NCI-H2081 treated with DMSO at 0.1 percent for 48 hours (cell line): ENCODE measurements around the gene CLEC12A.
"Not testable (repeated sequence)": the region's sequence is repeated elsewhere in the genome, so short reads cannot be mapped to it uniquely, and the experiment has no call there.

Experiments used
- DNase-seq: peaks from one replicate; lab custom pipeline; 2025; lab: John Stamatoyannopoulos, UW

Gene CLEC12A

DNA sequence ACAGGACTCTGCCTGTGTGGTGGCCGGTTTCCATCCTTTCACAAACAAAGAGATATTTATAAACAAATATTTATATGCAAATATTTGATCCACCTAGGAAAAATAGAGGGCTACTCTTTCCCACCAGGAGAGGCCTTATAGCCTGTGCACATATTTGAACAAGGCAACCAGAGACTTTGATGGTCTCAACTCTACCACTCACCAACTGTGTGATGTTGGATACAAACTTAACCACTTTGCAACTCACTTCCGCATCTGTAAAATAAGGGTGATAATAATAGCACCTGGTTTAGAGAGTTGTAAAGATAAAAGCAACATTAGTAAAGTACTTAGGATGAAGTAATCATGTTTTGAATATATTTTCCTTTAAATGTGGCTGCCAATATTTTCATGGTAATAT, 1.5 kb upstream of the CLEC12A start:
- no peak for DNase-seq

DNA sequence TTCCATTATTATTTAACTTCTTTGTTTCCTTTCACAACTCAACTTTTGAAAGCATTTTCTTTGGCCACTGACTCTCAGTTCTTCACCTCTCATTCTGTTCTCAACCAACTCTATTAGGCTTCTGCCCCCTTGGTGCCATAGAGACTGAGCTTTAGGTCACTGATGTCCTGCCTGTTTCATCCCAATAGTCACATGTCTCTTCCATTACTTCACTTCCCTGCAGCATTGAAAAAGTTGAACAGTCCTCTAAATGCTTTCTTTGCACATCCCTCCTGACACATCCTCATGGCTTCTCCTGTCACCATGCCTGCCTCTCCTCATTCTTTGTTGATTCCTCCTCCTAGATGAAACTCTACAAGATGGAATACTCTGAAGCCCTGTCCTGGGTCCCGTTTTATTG, 2.7 kb downstream of the CLEC12A start:
- no peak for DNase-seq

GRCh38 chr12:9974731-9975130, 3.5 kb downstream of the CLEC12A start:
- DNase-seq = not testable (repeated sequence)

DNA sequence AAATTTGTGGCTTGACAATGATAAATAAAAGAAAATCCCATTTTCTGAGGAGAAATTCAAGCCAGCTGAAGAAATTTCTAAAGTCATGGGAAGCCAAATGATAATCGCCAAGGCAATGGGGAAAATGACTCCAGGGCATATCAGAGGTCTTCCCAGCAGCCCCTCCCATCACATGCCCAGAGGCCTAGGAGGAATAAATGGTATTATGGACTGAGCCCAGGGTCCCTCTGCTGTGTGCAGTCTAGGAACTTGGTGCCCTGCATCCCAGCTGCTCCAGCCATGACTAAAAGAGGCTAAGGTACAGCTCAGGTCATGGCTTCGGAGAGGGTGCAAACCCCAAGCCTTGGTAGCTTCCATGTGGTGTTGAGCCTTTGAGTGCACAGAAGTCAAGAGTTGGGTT, 4.4 kb downstream of the CLEC12A start:
- DNase-seq = no peak

DNA sequence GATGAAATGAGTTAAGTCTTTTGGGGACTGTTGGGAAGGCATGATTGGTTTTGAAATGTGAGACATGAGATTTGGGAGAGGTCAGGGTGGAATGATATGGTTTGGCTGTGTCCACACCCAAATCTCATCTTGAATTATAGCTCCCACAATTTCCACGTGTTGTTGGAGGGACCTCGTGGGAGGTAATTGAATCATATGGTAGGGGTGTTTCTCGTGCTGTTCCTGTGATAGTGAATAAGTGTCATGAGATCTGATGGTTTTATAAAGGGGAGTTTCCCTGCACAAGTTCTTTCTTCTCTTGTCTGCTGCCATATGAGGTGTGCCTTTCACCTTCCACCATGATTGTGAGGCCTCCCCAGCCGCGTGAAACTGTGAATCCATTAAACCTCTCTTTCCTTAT, 5.4 kb downstream of the CLEC12A start:
- DNase-seq = not testable (repeated sequence)

DNA sequence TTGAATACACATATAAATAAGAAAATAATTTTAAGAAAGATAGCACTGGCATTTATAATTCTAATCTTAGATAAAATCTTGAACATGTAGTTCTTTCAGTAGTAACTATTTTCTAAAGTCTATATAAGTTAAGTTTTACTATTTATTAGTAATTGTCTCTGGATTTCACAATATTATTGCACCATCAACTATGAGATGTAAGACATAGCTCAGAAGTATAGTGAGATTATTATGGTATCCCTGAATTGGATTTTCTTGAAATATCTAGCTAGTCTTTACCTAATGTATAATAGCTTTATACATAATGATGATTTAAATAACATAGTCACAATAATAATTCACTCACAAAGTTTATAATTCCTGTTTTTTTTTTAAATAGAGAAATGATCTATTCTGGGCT, 6.7 kb downstream of the CLEC12A start:
- no peak for DNase-seq

DNA sequence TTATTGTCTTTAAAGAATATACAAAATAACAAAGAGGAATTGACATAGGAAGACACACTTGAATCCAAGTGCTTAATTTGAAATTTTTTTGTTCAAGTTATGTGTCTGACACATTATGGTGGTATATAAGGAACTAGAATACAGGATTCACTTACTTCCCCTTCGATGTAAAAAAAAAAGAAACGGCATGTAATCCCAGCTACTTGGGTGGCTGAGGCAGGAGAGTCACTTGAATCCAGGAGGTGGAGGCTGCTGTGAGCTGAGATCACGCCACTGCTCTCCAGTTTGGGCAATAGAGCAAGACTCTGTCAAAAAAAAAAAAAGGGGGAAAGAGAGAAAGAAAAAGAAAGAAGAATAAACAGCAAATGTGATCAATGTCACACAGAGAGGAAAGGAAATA, 8.9 kb downstream of the CLEC12A start:
- no peak for DNase-seq

DNA sequence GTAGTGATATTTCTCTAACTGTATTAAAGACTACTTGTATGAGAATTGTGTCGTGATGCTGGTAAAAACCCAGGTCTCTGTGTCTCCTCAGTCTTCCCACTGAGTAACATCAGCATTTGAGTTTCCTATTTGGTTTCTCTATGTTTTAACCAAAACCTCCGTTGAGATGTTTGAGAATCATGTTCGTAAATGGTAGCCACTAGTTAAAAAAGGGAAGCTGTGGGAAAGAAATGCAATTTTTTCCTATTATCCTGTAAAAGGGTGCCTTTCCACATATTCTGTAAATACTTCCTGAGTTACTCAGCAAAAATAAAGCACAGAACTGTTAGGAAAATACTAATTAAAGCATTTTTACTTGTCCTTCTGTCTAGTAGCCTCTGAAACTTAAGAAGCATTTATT, 20.7 kb downstream of the CLEC12A start:
- no peak for DNase-seq

DNA sequence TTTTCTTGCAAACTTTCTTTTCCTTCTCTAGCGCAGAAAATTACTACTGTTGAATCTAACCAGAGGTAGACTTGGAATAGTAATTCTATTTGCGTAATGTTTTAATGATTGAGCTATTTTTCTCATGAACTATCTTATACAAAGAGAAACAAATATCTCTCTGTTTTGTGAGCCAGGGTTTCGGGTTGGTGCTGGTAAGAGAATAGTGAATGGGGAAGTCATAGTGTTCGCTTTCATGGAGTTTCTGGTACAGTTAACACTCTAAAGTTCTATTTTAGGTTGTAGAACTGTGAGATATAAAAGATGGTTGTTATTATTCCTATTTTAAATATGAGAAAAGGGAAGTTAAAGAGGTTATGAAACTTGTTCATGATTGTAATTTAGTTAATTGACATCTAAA, 21.1 kb downstream of the CLEC12A start:
- DNase-seq = no peak

DNA sequence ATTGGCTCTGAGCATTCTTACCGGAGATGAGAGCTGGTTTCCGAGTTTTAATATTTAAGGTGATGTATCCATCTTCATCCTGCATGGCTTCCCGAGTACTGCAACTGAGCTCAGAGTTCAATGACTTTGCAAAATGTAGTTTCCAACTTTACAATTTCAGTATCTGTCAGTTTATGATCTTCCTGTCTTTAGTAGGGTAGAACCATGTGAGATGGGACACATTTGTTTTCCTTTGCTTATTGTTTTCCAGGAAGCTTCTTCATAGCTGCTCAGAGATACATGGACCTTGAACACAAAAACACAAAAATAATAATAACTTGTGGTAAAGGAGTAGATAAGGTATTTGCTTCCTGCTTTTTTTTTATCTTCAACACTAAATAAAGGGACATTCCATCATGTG, 27.8 kb downstream of the CLEC12A start, which contains the start of gene CLEC1B:
Gene CLEC1B, minus strand, starts transcription at position 106 of the 400 bp plus-strand sequence. Its CDS starts 21 bp downstream, at position 85.
- DNase-seq = no peak

DNA sequence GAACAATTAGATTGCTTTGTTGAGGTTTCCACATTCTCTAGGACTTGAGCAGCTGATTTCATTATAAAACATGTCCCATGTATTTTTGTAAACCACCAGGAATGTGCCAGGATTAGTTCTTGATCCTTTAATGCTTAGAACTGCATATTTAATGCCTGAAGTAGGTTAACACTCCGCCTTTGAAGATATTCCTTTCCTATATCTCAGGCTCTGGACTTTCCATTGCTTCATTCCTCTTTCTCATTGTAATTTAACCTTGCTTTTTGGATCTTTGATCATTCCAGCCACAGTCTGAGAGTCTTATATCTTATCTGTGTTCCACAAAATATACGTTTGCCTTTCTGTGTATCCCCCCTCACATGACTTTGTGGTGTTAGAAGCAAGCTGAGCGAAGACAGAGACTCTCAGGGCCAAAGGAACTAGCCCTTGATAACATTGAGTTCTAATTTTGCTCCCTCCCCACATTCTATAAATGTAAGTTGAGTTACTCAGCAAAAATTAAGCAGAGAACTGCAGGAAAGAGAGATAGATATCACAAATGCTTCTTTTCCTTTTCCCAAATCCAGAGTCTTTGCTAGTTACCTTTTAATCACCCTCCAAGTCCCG, 30.1 kb downstream of the CLEC12A start:
- no peak for DNase-seq

DNA sequence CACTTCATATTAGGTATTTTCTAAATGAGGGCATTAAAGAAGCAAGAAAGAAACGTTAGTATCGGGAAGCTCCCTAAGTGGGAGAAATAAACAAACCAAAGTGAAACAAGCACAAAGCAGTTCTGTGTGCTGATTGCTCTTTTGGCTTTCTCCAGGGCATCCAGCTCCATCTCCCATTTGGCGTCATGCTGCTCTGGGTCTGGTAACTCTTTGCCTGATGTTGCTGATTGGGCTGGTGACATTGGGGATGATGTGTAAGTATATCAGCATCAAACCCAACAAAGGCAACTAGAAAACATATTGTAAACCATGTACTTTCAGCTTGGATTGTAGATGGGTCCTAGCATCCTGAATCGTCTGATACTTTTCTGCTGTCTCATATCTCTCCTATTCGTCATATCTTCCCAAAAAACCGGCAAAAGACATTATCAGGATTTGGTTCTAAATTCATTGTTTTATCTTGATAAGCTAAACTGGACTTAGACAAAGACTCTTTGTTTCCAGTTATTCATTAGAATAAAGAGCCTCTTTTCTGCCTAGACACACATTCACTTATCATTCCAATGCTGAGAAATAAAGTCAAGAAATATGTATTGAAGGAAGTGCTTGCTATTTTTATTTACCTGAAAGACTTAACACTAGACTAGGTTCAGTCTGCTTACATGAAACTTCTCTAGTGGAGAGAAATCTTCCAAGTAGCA, 41.6 kb downstream of the CLEC12A start:
- DNase-seq = no peak

DNA sequence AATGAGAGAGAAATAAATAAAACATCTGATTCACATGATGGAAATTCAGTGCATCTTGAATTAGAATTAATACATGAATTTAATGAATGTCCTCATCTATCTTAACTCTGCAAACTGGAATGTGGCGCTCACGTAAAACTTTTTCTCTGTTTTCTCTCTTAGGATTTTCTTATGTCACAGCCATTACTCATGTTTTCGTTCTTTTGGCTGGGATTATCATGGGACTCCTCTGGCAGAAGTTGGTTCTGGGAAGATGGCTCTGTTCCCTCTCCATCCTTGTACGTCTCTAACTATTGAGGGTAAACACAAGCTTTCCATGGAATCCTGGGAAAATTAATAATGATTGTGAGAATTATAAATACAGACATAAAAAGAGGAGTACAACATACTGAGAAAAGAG, 44.2 kb downstream of the CLEC12A start:
- no peak for DNase-seq

DNA sequence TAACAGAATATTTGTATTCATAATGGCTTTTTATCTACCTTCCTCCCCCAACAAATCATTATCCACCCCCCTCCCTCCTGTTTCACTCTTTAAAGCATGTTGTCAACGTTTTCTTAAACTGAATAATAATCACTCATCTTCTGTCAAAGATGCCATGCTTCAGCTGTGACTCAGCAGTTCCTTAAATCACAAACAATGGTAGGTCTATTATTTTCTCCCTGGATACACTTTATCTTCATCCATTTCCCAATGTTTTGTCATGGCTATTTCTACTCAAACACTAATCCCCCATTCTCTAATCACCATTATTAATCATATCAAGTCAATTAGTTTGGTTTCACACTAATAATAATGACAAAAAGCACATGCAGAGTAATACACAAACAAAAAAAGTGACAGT, 45.7 kb downstream of the CLEC12A start:
- no peak for DNase-seq

DNA sequence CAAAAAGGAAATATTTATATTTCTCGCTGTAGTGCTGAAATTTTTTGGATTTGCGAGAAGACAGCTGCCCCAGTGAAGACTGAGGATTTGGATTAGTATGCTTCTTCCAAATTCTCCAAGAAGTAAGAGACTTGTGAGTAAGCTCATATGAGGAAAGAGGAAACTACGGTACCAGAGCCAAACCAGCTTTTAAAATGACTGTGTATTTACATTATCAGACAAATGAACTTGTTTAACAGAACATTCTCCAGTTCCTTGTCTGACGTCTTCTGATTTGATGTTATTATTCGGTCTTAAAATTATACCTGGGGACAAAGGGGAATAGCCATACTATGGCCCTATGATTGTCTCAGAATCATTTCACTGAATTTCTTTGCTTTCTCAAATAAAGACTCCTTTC, 47.2 kb downstream of the CLEC12A start:
- no peak for DNase-seq

DNA sequence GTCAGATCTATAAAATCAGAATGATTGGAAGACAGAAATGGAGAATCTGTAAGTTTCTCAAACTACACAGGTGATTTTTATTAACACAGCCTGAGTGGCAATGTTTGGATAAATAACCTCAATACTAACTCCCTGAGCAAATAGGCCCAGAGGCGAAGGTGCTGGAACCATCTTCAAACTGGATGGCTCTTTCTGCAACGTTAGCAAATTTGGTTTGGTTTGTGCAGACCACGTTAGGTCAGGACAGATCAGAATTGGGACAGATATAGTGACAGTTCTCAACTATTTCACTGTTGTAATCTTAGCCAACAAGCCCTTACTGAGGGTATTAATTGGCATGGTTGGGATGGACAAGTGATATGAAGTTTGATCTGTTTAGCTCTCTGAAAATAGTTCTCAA, 50.1 kb downstream of the CLEC12A start:
- DNase-seq = no peak

- no peak for DNase-seq
Measured at GRCh38 chr12:10025236-10025635, 54.0 kb downstream of the CLEC12A start.

DNA sequence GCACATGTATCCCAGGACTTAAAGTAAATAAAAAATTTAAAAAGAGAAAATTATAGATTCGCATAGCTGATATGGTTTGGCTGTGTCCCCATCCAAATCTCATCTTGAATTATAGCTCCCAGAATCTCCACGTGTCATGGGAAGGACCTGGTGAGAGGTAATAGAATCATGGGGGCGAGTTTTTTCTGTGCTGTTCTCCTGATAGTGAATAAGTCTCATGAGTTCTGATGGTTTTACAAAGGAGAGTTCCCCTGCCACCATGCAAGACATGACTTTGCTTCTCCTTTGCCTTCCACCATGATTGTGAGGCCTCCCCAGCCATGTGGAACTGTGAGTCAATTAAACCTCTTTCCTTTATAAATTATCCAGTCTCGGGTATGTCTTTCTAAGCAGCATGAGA, 55.5 kb downstream of the CLEC12A start:
- not testable (repeated sequence) for DNase-seq

- DNase-seq = no peak
Measured at GRCh38 chr12:10027311-10027710, 56.1 kb downstream of the CLEC12A start.

DNA sequence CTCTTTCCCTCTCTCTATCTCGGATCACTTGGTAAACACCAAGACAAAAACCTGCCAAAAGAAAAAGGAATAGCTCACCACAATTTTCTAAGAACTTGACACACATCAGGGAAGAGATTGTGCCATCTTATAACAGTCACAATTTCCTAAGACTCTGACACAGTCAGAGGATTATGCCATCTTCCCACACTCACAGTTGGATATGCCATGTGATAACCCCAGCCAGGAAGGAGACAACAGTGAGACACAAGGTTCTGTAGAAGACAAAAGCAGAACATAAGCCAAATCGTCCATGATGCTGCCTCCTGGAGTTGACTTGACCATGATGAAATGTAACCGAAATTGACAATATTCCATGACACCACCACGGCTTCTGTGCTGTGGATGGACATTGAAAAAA, 56.5 kb downstream of the CLEC12A start:
- DNase-seq = no peak

DNA sequence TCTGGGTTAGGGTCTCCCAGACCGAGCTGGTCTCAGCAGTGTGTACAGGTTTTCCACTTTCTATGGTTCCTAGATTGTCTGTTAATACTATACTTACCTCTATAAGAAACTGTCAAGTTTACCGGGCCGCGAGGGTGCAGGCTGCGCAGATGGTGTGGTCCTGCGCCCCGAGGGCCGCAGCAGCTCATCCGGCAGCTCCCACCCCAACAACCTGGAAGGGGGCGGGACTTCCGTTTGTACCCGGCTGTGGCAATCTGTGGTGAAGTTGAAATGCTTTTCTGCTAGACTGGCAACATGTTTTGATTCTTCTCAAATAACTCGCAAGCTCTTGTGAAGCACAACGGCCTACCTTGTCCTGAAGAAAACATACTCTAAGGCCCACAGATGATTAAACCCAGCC, 59.2 kb downstream of the CLEC12A start, which contains the start of gene CLEC9A:
Gene CLEC9A, plus strand, starts transcription at position 237 of the 400 bp plus-strand sequence. CDS start 22,006 bp downstream, outside the sequence.
- no peak for DNase-seq

DNA sequence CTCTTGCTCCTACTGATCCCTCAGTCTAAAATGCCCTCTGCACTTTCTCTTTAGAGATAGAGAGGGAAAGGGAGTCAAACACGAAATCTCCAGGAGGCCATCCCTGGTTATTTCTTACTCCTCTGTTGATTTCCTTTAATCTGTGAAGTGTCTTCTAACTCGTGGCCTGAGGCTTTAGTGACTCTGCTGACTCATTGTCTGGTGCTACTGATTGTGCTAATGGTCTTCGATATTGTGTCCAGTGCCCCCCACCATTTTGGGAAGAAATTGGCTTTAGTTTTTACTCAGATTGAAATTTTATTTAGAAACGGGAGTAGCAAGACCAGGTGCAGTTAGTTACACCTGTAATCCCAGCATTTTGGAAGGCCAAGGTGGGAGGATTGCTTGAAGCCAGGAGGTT, 60.1 kb downstream of the CLEC12A start:
- no peak for DNase-seq

DNA sequence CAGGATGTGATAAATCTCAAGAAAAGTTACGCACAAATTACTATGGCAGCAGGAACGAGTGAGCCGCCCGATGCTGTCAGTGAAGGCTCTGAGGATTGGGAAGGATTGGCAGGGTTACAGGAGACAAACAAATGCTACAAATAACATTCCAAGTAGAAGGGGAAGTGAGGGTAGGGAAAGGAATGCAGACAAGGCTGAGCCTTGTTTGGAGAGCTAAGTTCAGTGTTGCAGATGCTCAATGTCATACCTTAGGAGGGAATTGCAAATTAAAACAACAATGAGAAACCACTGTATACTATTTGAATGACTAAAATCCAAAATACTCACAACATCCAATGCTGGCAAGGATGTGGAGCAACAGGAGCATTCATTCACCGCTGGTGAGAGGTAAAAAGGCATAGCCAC, 60.6 kb downstream of the CLEC12A start:
- DNase-seq = no peak
